ENCODE measurements around the gene PXDC1. TPM values are rescaled to one million over a fixed set of nuclear protein-coding genes. Genes with fewer than 3 reads are reported as not detected.
A peak's percentile ranks its signal among the peaks of the same experiment; 100 is the strongest.

PXDC1 gene
- total and polyA plus RNA-seq, 4 donors, result 21.0 to 53.8 (median 43.3) TPM

DNA sequence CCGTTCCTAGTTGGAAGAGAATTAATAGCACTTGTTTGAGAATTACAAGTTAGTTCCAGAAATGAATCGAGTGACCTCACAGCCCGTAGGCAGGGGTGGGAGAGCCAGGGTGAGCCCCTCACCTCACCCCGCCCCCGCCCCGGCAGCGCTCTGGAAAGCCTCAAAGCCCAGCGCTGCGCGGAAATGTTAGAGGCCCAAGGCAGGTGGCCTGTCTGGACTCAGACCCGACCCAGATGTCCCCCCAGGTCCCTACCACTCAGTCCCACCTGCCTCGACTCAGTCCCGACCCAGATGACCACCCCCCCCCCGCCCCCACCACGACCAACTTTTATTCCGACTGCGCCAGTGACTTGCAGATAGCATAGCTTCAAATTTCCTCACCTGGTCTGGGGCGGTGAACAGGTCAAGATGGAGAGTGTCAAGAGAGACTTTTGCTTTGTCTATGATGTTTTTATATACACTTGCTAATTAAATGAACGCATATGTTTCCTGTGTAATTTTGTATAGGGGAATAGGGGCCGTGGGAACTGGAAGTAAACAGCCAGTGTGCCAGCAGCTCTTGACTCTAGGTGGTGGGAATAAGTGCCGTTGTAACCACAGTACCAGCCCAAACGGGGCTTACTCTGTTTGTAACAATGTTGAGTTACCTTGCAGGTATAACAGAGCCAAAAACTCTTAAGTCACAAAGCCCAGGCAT, 1.2 kb upstream of the PXDC1 start:
- 15 to 26% methylated on average over 19 to 21 of the region's 22 CpGs for WGBS, 2 donors
- ATAC-seq (ENCODE audit: insufficient read depth, low FRiP score), result no peak
- TF ChIP-seq, protein P1, sequence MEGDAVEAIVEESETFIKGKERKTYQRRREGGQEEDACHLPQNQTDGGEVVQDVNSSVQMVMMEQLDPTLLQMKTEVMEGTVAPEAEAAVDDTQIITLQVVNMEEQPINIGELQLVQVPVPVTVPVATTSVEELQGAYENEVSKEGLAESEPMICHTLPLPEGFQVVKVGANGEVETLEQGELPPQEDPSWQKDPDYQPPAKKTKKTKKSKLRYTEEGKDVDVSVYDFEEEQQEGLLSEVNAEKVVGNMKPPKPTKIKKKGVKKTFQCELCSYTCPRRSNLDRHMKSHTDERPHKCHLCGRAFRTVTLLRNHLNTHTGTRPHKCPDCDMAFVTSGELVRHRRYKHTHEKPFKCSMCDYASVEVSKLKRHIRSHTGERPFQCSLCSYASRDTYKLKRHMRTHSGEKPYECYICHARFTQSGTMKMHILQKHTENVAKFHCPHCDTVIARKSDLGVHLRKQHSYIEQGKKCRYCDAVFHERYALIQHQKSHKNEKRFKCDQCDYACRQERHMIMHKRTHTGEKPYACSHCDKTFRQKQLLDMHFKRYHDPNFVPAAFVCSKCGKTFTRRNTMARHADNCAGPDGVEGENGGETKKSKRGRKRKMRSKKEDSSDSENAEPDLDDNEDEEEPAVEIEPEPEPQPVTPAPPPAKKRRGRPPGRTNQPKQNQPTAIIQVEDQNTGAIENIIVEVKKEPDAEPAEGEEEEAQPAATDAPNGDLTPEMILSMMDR (IDR thresholded peaks at IDR 0.05; ENCODE audit: control extremely low read depth, extremely low read depth), result no peak
- Histone ChIP-seq H3K9me3 (ENCODE audit: control insufficient read depth in 4 of 4, insufficient read depth in 3 of 4, low read length in 3 of 4) (no peaks in the 10 kb centered on the region), H3K36me3 (ENCODE audit: control insufficient read depth in 4 of 4, insufficient read depth in 4 of 4, low read length in 4 of 4) (no peaks in the 10 kb centered on the region), H3K4me1 (ENCODE audit: control insufficient read depth in 5 of 5, insufficient read depth in 5 of 5, low read length in 5 of 5) (peaks cover 0 to 25% (median 3%) of the 10 kb centered on the region in 5 donors), H3K9ac (ENCODE audit: insufficient read depth in 1 of 2, low read length in 2 of 2) (peak overlapping the region; percentile 62 to 65), H3K27me3 (ENCODE audit: control insufficient read depth in 3 of 3, insufficient read depth in 3 of 3, low read length in 2 of 3) (no peaks in the 10 kb centered on the region), H3K27ac (ENCODE audit: low read depth in 1 of 2, low read length in 1 of 2) (peak overlapping the region; percentile 97 to 99), H3K4me3 (peak overlapping the region; percentile 83)
- no peak for DNase-seq

DNA sequence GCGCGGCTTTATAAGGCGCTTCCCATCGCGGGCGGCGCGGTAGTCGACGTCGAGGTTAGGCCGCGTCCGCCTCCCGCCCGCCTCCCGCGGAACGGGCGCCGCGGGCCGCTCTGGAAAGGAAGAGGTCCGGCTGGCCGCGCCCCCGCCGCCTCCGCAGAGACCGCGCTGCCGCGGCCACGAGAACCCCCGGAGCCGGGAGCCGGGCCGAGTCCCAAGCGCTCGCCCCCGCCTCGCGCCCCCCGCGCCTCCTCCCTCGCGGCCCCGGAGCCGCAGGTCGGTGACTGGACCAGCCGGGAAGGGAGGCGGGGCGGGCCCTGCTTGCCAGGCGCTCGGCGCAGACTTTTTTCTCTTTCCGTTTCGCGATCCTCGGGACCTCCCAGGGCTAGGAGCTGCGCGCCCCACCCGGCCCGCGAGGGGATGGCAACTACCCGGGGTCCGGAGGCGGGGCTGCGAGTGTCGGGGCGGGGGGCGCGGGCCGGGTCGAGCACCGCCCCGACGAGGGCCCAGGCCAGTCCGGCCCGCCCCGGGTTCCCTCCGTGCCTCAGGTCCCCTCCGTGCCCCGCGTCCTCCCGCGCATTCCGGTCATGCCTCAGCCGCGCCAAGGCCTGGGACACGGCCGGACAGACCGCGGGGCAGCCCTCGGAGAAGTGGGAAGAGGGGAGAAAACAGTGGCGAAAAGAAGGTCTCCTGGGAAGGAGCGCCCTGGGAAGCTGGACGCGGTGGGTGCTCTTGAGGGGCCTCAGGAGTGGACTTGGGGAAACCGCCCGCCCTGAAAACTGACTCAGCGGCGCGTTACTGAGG, 417 bp upstream of the PXDC1 start:
- peak overlapping the region; percentile 97 to 99 for H3K27ac ChIP-seq (ENCODE audit: low read depth in 1 of 2, low read length in 1 of 2)
- H3K9me3 ChIP-seq (ENCODE audit: control insufficient read depth in 4 of 4, insufficient read depth in 3 of 4, low read length in 3 of 4), result no peaks in the 10 kb centered on the region
- DNase-seq (peak; percentile 93 to 95 (median 93)), ATAC-seq (ENCODE audit: insufficient read depth, low FRiP score) (peak; percentile 80)
- WGBS, 2 donors, result 1% methylated on average over 58 to 104 of the region's 104 CpGs
- H3K36me3 ChIP-seq (ENCODE audit: control insufficient read depth in 4 of 4, insufficient read depth in 4 of 4, low read length in 4 of 4), result no peaks in the 10 kb centered on the region
- peak overlapping the region; percentile 83 for H3K4me3 ChIP-seq
- H3K27me3 ChIP-seq (ENCODE audit: control insufficient read depth in 3 of 3, insufficient read depth in 3 of 3, low read length in 2 of 3), result no peaks in the 10 kb centered on the region
- TF ChIP-seq, protein P1 (IDR thresholded peaks at IDR 0.05; ENCODE audit: control extremely low read depth, extremely low read depth), result peak; percentile 1
- H3K4me1 ChIP-seq (ENCODE audit: control insufficient read depth in 5 of 5, insufficient read depth in 5 of 5, low read length in 5 of 5), result peaks cover 0 to 25% (median 8%) of the 10 kb centered on the region in 5 donors
- peak overlapping the region; percentile 62 to 65 for H3K9ac ChIP-seq (ENCODE audit: insufficient read depth in 1 of 2, low read length in 2 of 2)

DNA sequence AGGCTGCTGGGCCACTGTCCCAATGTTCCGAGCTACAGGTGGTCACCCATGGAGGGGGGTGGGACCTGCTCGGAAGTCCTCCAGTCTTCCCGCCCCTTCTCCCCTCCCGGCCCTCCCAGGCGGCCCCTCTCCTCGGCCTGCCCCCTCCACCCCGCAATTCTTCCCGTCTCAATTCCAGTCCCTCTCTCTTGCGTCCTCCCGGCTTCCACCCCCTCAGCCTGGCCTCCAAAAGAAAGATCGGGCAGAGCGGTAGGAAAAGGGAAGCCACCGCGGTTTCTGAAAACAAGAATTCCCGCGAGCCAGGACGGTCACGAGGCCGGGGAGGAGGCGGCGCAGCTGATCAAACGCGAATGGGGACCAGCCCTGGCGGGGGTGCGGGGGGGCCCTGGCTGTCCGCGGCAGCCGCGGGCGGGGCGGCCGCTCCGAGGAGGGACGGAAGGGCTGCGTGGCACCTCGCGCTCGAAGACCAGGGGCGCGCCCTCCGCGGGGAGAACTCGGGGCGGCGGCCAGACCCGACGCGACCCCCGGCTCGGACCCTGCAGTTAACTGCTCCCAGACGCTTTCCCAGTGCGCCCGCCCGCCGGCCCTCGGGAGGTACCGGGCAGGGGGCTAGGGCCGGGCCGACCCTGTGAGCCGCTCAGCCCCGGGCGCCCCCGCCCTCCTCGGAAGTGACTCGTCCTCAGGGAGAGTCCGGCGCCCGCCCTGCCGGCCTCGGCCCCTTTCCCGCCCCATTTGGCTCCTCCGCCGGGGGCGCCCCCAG, 1.0 kb downstream of the PXDC1 start:
- Histone ChIP-seq H3K27ac (ENCODE audit: low read depth in 1 of 2, low read length in 1 of 2) (peak overlapping the region; percentile 97 to 99), H3K4me3 (peak overlapping the region; percentile 83), H3K9ac (ENCODE audit: insufficient read depth in 1 of 2, low read length in 2 of 2) (peak overlapping the region in 1 of 2 donors; percentile 4), H3K4me1 (ENCODE audit: control insufficient read depth in 5 of 5, insufficient read depth in 5 of 5, low read length in 5 of 5) (peaks cover 0 to 25% (median 11%) of the 10 kb centered on the region in 5 donors), H3K36me3 (ENCODE audit: control insufficient read depth in 4 of 4, insufficient read depth in 4 of 4, low read length in 4 of 4) (peaks cover 0 to 4% (median 0%) of the 10 kb centered on the region in 4 donors), H3K9me3 (ENCODE audit: control insufficient read depth in 4 of 4, insufficient read depth in 3 of 4, low read length in 3 of 4) (no peaks in the 10 kb centered on the region), H3K27me3 (ENCODE audit: control insufficient read depth in 3 of 3, insufficient read depth in 3 of 3, low read length in 2 of 3) (no peaks in the 10 kb centered on the region)
- ATAC-seq (ENCODE audit: insufficient read depth, low FRiP score) (peak; percentile 51), DNase-seq (peak; percentile 71 to 81 (median 79))
- WGBS, 2 donors, result 1% methylated on average over 35 to 74 of the region's 74 CpGs
- TF ChIP-seq, protein P1 (IDR thresholded peaks at IDR 0.05; ENCODE audit: control extremely low read depth, extremely low read depth), result no peak

All from lung (tissue), 12 donors.